Measurements from ENCODE around the gene SOX8. TPM values are rescaled to one million over a fixed set of nuclear protein-coding genes. Genes with fewer than 3 reads are reported as not detected.

The SOX8 gene
- total RNA-seq, 1 experiment from 2014 or later = 0.47 TPM

GRCh38 chr16:939311-939710 lies 42.3 kb upstream of the SOX8 start:
- BruUV-seq (replicated peaks) = no TSS peak

DNA sequence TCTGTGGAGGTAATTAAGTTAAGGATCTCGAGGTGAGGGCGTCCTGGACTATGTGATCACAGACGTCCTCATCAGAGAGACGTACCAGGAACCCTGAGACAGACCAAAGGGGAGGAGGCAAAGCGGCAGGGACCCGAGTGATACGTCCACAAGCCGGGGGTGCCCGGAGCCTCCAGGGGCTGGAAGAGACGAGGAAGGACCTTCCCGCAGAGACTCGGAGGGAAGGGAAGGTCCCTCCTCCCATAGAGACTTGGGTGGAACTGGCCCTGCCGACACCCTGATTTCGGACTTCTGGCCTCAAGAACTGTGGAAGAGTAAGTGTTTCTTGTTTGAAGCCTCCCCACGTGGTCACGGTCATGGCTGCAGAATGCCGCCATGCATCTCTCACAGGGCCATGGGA lies 41.6 kb upstream of the SOX8 start:
- no peak for TF ChIP-seq EZH2phosphoT487 (IDR thresholded peaks at IDR 0.05; ENCODE audit: borderline replicate concordance, low read length)
- TF ChIP-seq, protein P1, sequence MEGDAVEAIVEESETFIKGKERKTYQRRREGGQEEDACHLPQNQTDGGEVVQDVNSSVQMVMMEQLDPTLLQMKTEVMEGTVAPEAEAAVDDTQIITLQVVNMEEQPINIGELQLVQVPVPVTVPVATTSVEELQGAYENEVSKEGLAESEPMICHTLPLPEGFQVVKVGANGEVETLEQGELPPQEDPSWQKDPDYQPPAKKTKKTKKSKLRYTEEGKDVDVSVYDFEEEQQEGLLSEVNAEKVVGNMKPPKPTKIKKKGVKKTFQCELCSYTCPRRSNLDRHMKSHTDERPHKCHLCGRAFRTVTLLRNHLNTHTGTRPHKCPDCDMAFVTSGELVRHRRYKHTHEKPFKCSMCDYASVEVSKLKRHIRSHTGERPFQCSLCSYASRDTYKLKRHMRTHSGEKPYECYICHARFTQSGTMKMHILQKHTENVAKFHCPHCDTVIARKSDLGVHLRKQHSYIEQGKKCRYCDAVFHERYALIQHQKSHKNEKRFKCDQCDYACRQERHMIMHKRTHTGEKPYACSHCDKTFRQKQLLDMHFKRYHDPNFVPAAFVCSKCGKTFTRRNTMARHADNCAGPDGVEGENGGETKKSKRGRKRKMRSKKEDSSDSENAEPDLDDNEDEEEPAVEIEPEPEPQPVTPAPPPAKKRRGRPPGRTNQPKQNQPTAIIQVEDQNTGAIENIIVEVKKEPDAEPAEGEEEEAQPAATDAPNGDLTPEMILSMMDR (conservative IDR thresholded peaks at IDR 0.05; ENCODE audit: low read depth, low read length) = no peak
- no peak for TF ChIP-seq EZH2 (IDR thresholded peaks at IDR 0.05; ENCODE audit: low read length, unreplicated experiment)
- Histone ChIP-seq H4K20me1 (ENCODE audit: low read length) (no peaks in the 10 kb centered on the region), H3F3A (ENCODE audit: low read length, unreplicated experiment) (no peaks in the 10 kb centered on the region), H3K9me2 (replicated peaks; ENCODE audit: low read length) (no peaks in the 10 kb centered on the region), H2AFZ (ENCODE audit: low read length) (no peak overlapping the region), H3K4me1 (ENCODE audit: insufficient read depth, low read length) (no peaks in the 10 kb centered on the region), H3K4me2 (ENCODE audit: low read length) (no peak overlapping the region), H3K4me3 (ENCODE audit: low read length) (no peak overlapping the region), H3K36me3 (ENCODE audit: low read depth, low read length) (peaks cover 9% of the 10 kb centered on the region), H3K9me3 (ENCODE audit: low read length) (no peaks in the 10 kb centered on the region), H3K27me3 (ENCODE audit: low read length) (no peaks in the 10 kb centered on the region), H3K79me2 (ENCODE audit: low read length) (no peaks in the 10 kb centered on the region), H3K9ac (ENCODE audit: low read length) (no peak overlapping the region), H3K27ac (ENCODE audit: low read length) (no peak overlapping the region)
- CTCF ChIA-PET = no interaction called here
- POLR2A ChIA-PET (ENCODE audit: unreplicated experiment) = no interaction called here
- DNase-seq (no peak), ATAC-seq (no peak)
- BruUV-seq (replicated peaks) = no TSS peak
- intact Hi-C loops (cut with micrococcal nuclease) = no loop called here

More at GRCh38 chr16:939311-939710, 42.3 kb upstream of the SOX8 start:
- H3K4me1 ChIP-seq (ENCODE audit: insufficient read depth, low read length) = no peaks in the 10 kb centered on the region
- H3F3A ChIP-seq (ENCODE audit: low read length, unreplicated experiment) = no peaks in the 10 kb centered on the region
- no peaks in the 10 kb centered on the region for H3K79me2 ChIP-seq (ENCODE audit: low read length)
- H3K9me3 ChIP-seq (ENCODE audit: low read length) = no peaks in the 10 kb centered on the region
- H4K20me1 ChIP-seq (ENCODE audit: low read length) = no peaks in the 10 kb centered on the region
- ChIA-PET CTCF (no interaction called here), POLR2A (ENCODE audit: unreplicated experiment) (no interaction called here)
- no peak overlapping the region for H2AFZ ChIP-seq (ENCODE audit: low read length)
- intact Hi-C loops (cut with micrococcal nuclease) = no loop called here
- H3K4me2 ChIP-seq (ENCODE audit: low read length) = no peak overlapping the region
- DNase-seq = no peak
- H3K4me3 ChIP-seq (ENCODE audit: low read length) = no peak overlapping the region
- TF ChIP-seq, protein P1 (conservative IDR thresholded peaks at IDR 0.05; ENCODE audit: low read depth, low read length) = no peak
- TF ChIP-seq EZH2phosphoT487 (IDR thresholded peaks at IDR 0.05; ENCODE audit: borderline replicate concordance, low read length) (no peak), EZH2 (IDR thresholded peaks at IDR 0.05; ENCODE audit: low read length, unreplicated experiment) (no peak)
- no peaks in the 10 kb centered on the region for H3K9me2 ChIP-seq (replicated peaks; ENCODE audit: low read length)
- no peak overlapping the region for H3K9ac ChIP-seq (ENCODE audit: low read length)
- H3K27ac ChIP-seq (ENCODE audit: low read length) = no peak overlapping the region
- no peaks in the 10 kb centered on the region for H3K27me3 ChIP-seq (ENCODE audit: low read length)
- H3K36me3 ChIP-seq (ENCODE audit: low read depth, low read length) = peaks cover 9% of the 10 kb centered on the region
- no peak for ATAC-seq

- ATAC-seq (no peak), DNase-seq (no peak)
- no peak overlapping the region for H3K4me3 ChIP-seq (ENCODE audit: low read length)
- TF ChIP-seq EZH2phosphoT487 (IDR thresholded peaks at IDR 0.05; ENCODE audit: borderline replicate concordance, low read length) = no peak
- no peak for TF ChIP-seq EZH2 (IDR thresholded peaks at IDR 0.05; ENCODE audit: low read length, unreplicated experiment)
- TF ChIP-seq, protein P1 (conservative IDR thresholded peaks at IDR 0.05; ENCODE audit: low read depth, low read length) = no peak
- ChIA-PET POLR2A (ENCODE audit: unreplicated experiment) (no interaction called here), CTCF (no interaction called here)
- H3K4me2 ChIP-seq (ENCODE audit: low read length) = no peak overlapping the region
- H3K9me2 ChIP-seq (replicated peaks; ENCODE audit: low read length) = no peaks in the 10 kb centered on the region
- no peaks in the 10 kb centered on the region for H3K27me3 ChIP-seq (ENCODE audit: low read length)
- H3K36me3 ChIP-seq (ENCODE audit: low read depth, low read length) = peaks cover 9% of the 10 kb centered on the region
- H3K9ac ChIP-seq (ENCODE audit: low read length) = no peak overlapping the region
- no peaks in the 10 kb centered on the region for H3K4me1 ChIP-seq (ENCODE audit: insufficient read depth, low read length)
- intact Hi-C loops (cut with micrococcal nuclease) = no loop called here
- no TSS peak for BruUV-seq (replicated peaks)
- no peak overlapping the region for H3K27ac ChIP-seq (ENCODE audit: low read length)
- H2AFZ ChIP-seq (ENCODE audit: low read length) = no peak overlapping the region
- no peaks in the 10 kb centered on the region for H3K79me2 ChIP-seq (ENCODE audit: low read length)
- no peaks in the 10 kb centered on the region for H3F3A ChIP-seq (ENCODE audit: low read length, unreplicated experiment)
- H3K9me3 ChIP-seq (ENCODE audit: low read length) = no peaks in the 10 kb centered on the region
- H4K20me1 ChIP-seq (ENCODE audit: low read length) = no peaks in the 10 kb centered on the region
Observed at GRCh38 chr16:942436-943060, 39.0 kb upstream of the SOX8 start.

Measured in PC-3 (cell line).